ENCODE results near the gene BDKRB2.

DNA sequence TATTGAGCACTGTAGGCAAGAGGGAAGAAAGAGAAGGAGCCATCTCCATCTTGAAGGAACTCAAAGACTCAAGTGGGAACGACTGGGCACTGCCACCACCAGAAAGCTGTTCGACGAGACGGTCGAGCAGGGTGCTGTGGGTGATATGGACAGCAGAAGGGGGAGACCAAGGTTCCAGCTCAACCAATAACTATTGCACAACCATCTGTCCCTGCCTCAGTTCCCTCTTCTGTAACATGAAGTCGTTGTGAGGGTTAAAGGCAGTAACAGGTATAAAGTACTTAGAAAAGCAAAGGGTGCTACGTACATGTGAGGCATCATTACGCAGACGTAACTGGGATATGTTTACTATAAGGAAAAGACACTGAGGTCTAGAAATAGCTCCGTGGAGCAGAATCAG, 37.5 kb downstream of the BDKRB2 start:
- TF ChIP-seq ELF4 (IDR thresholded peaks at IDR 0.05): no peak
- no peak for TF ChIP-seq NFRKB (IDR thresholded peaks at IDR 0.05)
- no peak for TF ChIP-seq LEF1 (IDR thresholded peaks at IDR 0.05; ENCODE audit: borderline replicate concordance)
- TF ChIP-seq ARNT (IDR thresholded peaks at IDR 0.05): no peak
- TF ChIP-seq FOXM1 (IDR thresholded peaks at IDR 0.05; ENCODE audit: borderline replicate concordance): no peak
- TF ChIP-seq ZNF384 (IDR thresholded peaks at IDR 0.05): no peak
- no peak for TF ChIP-seq TARDBP (IDR thresholded peaks at IDR 0.05)
- TF ChIP-seq SP1 (IDR thresholded peaks at IDR 0.05): no peak
- TF ChIP-seq BHLHE40 (IDR thresholded peaks at IDR 0.05; ENCODE audit: borderline replicate concordance): no peak
- TF ChIP-seq L3MBTL2 (conservative IDR thresholded peaks at IDR 0.05): no peak

All from HEK293T (cell line).